ENCODE results near the gene CUX1.
"Not testable (repeated sequence)": the region's sequence is repeated elsewhere in the genome, so short reads cannot be mapped to it uniquely, and the experiment has no call there.

Gene CUX1

GRCh38 chr7:102328863-102329262 is 511.4 kb downstream of the CUX1 start:
- not testable (repeated sequence) for DNase-seq

DNA sequence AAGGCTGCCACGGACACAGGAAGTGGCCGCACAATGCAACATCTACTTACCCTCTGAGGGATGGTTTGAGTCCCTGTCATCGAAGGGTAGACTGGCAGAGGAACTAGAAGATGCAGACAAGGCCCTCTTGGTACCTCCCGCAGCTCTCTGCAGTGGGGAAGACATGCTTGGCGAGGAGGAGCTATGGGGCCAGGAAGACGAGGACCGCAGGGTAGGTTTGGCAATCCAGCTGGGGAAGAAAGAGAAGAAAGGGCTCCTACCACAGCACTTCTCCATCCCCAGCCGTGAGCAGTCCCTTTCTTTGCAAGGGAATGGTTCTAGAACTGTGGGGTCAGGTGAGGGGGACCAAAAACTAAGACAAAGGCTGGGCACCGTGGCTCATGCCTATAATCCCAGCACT is 511.9 kb downstream of the CUX1 start:
- DNase-seq = not testable (repeated sequence)

- DNase-seq = not testable (repeated sequence)
These were observed 513.4 kb downstream of the CUX1 start for GRCh38 chr7:102330666-102331460.

Data from NCI-H526 treated with DMSO at 0.1 percent for 48 hours (cell line).